CD14-positive monocyte (primary cell): Measurements from ENCODE around the gene FRMD4A. TPM values are rescaled to one million over a fixed set of nuclear protein-coding genes. Genes with fewer than 3 reads are reported as not detected.

Experiments used
- DNase-seq, 3 donors: peaks; one replicate each; pipeline ENCODE4 v3.0.0-alpha.2; 2011 to 2022
- H2AFZ ChIP-seq: 2 replicates; pipeline ENCODE4 v1.6.0; 2012; ENCODE audit warnings: mild to moderate bottlenecking, low read depth, low read length, inconsistent platforms; ENCODE audit not compliant: insufficient read depth, poor library complexity, severe bottlenecking
- H3K27ac ChIP-seq, 2 donors: 1 replicate in 1 of 2; 2 replicates in 1 of 2; pipeline ENCODE4 v1.5.1; 2012 to 2013; ENCODE audit warnings: low read length in 2 of 2, control low read depth in 1 of 2, inconsistent platforms in 1 of 2, low read depth in 1 of 2, mild to moderate bottlenecking in 1 of 2
- H3K27me3 ChIP-seq, 2 donors: one replicate each; pipeline versions ENCODE4 v1.6.0 to v1.6.1; 2011 to 2013; ENCODE audit warnings: low read length in 2 of 2; ENCODE audit not compliant: control insufficient read depth in 2 of 2, insufficient read depth in 2 of 2
- H3K36me3 ChIP-seq, 2 donors: replicated peaks in 1 of 2; 1 replicate in 1 of 2; 2 replicates in 1 of 2; pipeline versions ENCODE4 v1.5.1 to v1.6.1; 2012 to 2013; ENCODE audit warnings: low read length in 2 of 2, control low read depth in 1 of 2, inconsistent platforms in 1 of 2, mild to moderate bottlenecking in 1 of 2; ENCODE audit not compliant: insufficient read depth in 2 of 2, control insufficient read depth in 1 of 2
- H3K4me1 ChIP-seq, 2 donors: 1 replicate in 1 of 2; 2 replicates in 1 of 2; pipeline versions ENCODE4 v1.5.1 to v1.6.1; 2012 to 2013; ENCODE audit warnings: low read length in 2 of 2, control low read depth in 1 of 2, inconsistent platforms in 1 of 2, mild to moderate bottlenecking in 1 of 2, moderate library complexity in 1 of 2; ENCODE audit not compliant: insufficient read depth in 2 of 2, control insufficient read depth in 1 of 2
- H3K4me2 ChIP-seq: replicated peaks from 2 replicates; pipeline ENCODE3; 2012; ENCODE audit warnings: low read length, moderate library complexity, mild to moderate bottlenecking; ENCODE audit not compliant: poor library complexity, severe bottlenecking; ENCODE audit errors: extremely low read depth
- H3K4me3 ChIP-seq, 3 experiments: fragments of 200-600 bp in 1 of 3; sonication (generic) in 1 of 3; replicated peaks in 1 of 3; 1 replicate in 2 of 3; 2 replicates in 1 of 3; pipeline ENCODE4 v1.5.1; 2011 to 2013; ENCODE audit warnings: low read length in 3 of 3, mild to moderate bottlenecking in 3 of 3, control low read depth in 2 of 3, low read depth in 2 of 3, inconsistent platforms in 1 of 3, moderate library complexity in 1 of 3
- H3K79me2 ChIP-seq: 2 replicates; pipeline ENCODE4 v1.6.0; 2012; ENCODE audit warnings: mild to moderate bottlenecking, control low read depth, inconsistent platforms, low read length, moderate library complexity; ENCODE audit not compliant: insufficient read depth
- H3K9ac ChIP-seq: 2 replicates; pipeline ENCODE4 v1.6.0; 2017; ENCODE audit warnings: low read length, mild to moderate bottlenecking; ENCODE audit not compliant: insufficient read depth, poor library complexity, severe bottlenecking
- H3K9me3 ChIP-seq, 2 donors: replicated peaks in 1 of 2; 1 replicate in 1 of 2; 2 replicates in 1 of 2; pipeline versions ENCODE4 v1.5.1 to v1.6.1; 2012 to 2013; ENCODE audit warnings: low read length in 2 of 2, control low read depth in 1 of 2; ENCODE audit not compliant: control insufficient read depth in 1 of 2, insufficient read depth in 1 of 2
- H4K20me1 ChIP-seq: 2 replicates; pipeline ENCODE4 v1.6.0; 2012; ENCODE audit warnings: mild to moderate bottlenecking, low read length, control low read depth, moderate library complexity; ENCODE audit not compliant: insufficient read depth
- H3K27ac Mint-ChIP-seq, 7 donors: one replicate each; pipeline ENCODE4 v1.8.0; 2020; ENCODE audit warnings: mild to moderate bottlenecking in 7 of 7, mixed read lengths in 7 of 7, moderate library complexity in 6 of 7, inconsistent platforms in 2 of 7
- H3K27me3 Mint-ChIP-seq, 3 donors: one replicate each; pipeline ENCODE4 v1.8.0; 2021 to 2022; ENCODE audit warnings: low read depth in 3 of 3, mild to moderate bottlenecking in 3 of 3, mixed read lengths in 3 of 3, moderate library complexity in 3 of 3, inconsistent platforms in 1 of 3
- H3K36me3 Mint-ChIP-seq, 2 donors: one replicate each; pipeline ENCODE4 v1.8.0; 2020; ENCODE audit warnings: mixed read lengths in 2 of 2, inconsistent platforms in 1 of 2, mild to moderate bottlenecking in 1 of 2
- H3K4me1 Mint-ChIP-seq: one replicate; pipeline ENCODE4 v1.8.0; 2020; ENCODE audit warnings: mild to moderate bottlenecking, mixed read lengths
- H3K4me3 Mint-ChIP-seq, 2 donors: one replicate each; pipeline ENCODE4 v1.8.0; 2020; ENCODE audit warnings: mild to moderate bottlenecking in 2 of 2, mixed read lengths in 2 of 2, moderate library complexity in 1 of 2
- H3K9me3 Mint-ChIP-seq, 7 donors: one replicate each; pipeline ENCODE4 v1.8.0; 2020 to 2022; ENCODE audit warnings: mixed read lengths in 7 of 7, mild to moderate bottlenecking in 6 of 7, moderate library complexity in 6 of 7, inconsistent platforms in 2 of 7
- CTCF ChIP-seq: fragments of 200-600 bp; IDR thresholded peaks from one replicate; pipeline ENCODE4 v1.8.0; 2022; ENCODE audit warnings: antibody characterized with exemption, mild to moderate bottlenecking
- WGBS: methylation state at CpG from one replicate; pipeline ENCODE4 v1.1.5; 2013; ENCODE audit warnings: missing lambda C conversion rate; ENCODE audit not compliant: insufficient coverage; 5-methylcytosine and 5-hydroxymethylcytosine counted together
- intact Hi-C, 2 donors: fragments of 100-400 bp; cut with micrococcal nuclease; formaldehyde crosslinking; loops; one replicate each; pipeline versions ENCODE4 v1.15.0 to v1.15.1; 2023
- polyA plus RNA-seq, 3 donors: library from polyadenylated mRNA; depleted of rRNA in 1 of 3; unstranded in 2 of 3; stranded (reverse) in 1 of 3; fragments of 300-500 nt in 2 of 3; fragments of >200 nt in 1 of 3; fragmentation: Illumina TruSeq in 2 of 3; gene quantifications; 1 replicate in 2 of 3; 2 replicates in 1 of 3; pipeline ENCODE4 v1.2.3, GENCODE V29; 2012 to 2021

Gene FRMD4A
- polyA plus RNA-seq, 3 donors = 0.12 TPM; not detected in 2

GRCh38 chr10:14296065-14296709 is 34.5 kb downstream of the FRMD4A start:
- TF ChIP-seq CTCF = no peak
- Histone ChIP-seq H3K4me1 (no peaks in the 10 kb centered on the region), H3K9me3 (peaks cover 3% of the 10 kb centered on the region in 2 donors), H3K79me2 (no peaks in the 10 kb centered on the region), H3K9ac (no peak overlapping the region), H3K36me3 (no peaks in the 10 kb centered on the region), H3K4me2 (no peak overlapping the region), H2AFZ (no peak overlapping the region), H3K27ac (no peak overlapping the region), H4K20me1 (no peaks in the 10 kb centered on the region), H3K27me3 (no peaks in the 10 kb centered on the region), H3K4me3 (no peak overlapping the region)
- Mint-ChIP-seq H3K36me3 (no peaks in the 10 kb centered on the region), H3K27ac (no peak overlapping the region), H3K9me3 (peaks cover 2 to 16% (median 10%) of the 10 kb centered on the region in 7 donors), H3K4me3 (no peak overlapping the region), H3K4me1 (no peaks in the 10 kb centered on the region), H3K27me3 (peaks cover 5 to 8% (median 7%) of the 10 kb centered on the region in 3 donors)
- WGBS = 100% methylated on average over 1 of the region's 9 CpGs
- intact Hi-C loops = no loop called here
- no peak for DNase-seq

DNA sequence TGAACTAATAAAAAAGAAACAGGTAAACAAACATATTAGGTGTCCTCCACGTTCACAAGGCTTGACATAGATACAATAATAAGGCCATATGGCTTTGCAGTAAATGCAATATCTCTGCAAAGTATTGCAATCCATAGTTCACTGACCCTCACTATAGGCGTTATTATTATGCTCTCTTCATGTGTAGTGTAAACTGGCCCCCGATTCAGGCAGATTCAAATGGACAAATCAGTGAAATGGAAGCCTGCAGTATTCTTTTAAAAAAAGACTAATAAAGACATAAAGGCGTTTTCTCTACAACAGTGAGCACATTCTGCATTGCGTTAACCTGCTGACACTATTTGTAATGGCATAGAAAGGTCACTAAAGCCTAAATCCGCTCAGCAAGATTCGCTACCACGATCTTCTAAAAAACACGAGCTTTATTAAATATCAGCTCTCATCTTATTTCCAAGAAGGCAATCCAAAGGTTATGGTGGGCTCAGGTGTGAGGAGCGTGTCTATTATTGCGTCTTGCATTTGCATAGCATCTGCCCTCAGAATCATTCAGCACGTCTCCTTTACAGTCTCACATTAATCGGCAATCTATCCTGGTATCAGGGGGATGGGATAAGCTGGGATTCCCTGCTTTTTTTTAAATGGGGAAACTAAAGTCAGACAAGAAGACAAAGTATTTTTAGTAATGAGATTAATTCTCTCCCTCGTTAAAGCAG is 36.2 kb downstream of the FRMD4A start:
- TF ChIP-seq CTCF = no peak
- H3K4me1 Mint-ChIP-seq = no peaks in the 10 kb centered on the region
- no peak overlapping the region for H3K4me3 Mint-ChIP-seq
- H3K4me1 ChIP-seq = no peaks in the 10 kb centered on the region
- no peak overlapping the region for H3K27ac ChIP-seq
- peaks cover 5 to 22% (median 10%) of the 10 kb centered on the region in 7 donors for H3K9me3 Mint-ChIP-seq
- no peaks in the 10 kb centered on the region for H3K27me3 ChIP-seq
- H3K4me2 ChIP-seq = no peak overlapping the region
- no peak overlapping the region for H2AFZ ChIP-seq
- no peaks in the 10 kb centered on the region for H3K79me2 ChIP-seq
- H3K9ac ChIP-seq = no peak overlapping the region
- DNase-seq = no peak
- peaks cover 3 to 6% of the 10 kb centered on the region in 2 donors for H3K9me3 ChIP-seq
- H3K27ac Mint-ChIP-seq = no peak overlapping the region
- WGBS = 100% methylated on average over 1 of the region's 14 CpGs
- no peaks in the 10 kb centered on the region for H4K20me1 ChIP-seq
- no peaks in the 10 kb centered on the region for H3K36me3 Mint-ChIP-seq
- H3K27me3 Mint-ChIP-seq = peaks cover 5 to 8% (median 7%) of the 10 kb centered on the region in 3 donors
- H3K4me3 ChIP-seq = no peak overlapping the region
- H3K36me3 ChIP-seq = no peaks in the 10 kb centered on the region
- intact Hi-C loops = no loop called here
